22Rv1 (cell line): Measurements from ENCODE around the gene ACADS.

Source experiments
- ZFX ChIP-seq: fragments of 450-650 bp; IDR thresholded peaks from 2 replicates; pipeline ENCODE4 v1.6.1; 2017; ENCODE audit warnings: antibody characterized with exemption, borderline replicate concordance
- TF ChIP-seq, protein P1 (sequence below): fragments of 450-650 bp; IDR thresholded peaks from 2 replicates; pipeline ENCODE4 v1.5.1; 2017; ENCODE audit warnings: mild to moderate bottlenecking

DNA sequence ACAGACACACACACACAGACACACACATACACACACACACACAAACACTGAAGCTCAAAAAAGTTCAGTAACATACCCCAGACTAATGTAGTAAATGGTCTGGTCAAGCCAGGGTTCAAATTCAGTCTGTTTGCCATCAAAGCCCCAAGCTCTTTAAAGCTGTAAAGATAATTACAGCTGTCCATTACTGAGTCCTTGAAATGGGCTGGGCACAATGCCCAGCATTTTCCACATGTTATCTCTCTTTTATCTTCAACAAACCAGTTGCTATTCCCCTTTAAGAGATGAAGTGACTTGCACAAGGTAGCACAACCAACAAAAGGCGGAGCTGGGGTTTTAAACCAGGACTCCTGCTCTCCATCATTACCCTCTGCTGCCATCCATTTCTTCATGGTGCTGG lies 23.0 kb upstream of the ACADS start:
- TF ChIP-seq, protein P1, sequence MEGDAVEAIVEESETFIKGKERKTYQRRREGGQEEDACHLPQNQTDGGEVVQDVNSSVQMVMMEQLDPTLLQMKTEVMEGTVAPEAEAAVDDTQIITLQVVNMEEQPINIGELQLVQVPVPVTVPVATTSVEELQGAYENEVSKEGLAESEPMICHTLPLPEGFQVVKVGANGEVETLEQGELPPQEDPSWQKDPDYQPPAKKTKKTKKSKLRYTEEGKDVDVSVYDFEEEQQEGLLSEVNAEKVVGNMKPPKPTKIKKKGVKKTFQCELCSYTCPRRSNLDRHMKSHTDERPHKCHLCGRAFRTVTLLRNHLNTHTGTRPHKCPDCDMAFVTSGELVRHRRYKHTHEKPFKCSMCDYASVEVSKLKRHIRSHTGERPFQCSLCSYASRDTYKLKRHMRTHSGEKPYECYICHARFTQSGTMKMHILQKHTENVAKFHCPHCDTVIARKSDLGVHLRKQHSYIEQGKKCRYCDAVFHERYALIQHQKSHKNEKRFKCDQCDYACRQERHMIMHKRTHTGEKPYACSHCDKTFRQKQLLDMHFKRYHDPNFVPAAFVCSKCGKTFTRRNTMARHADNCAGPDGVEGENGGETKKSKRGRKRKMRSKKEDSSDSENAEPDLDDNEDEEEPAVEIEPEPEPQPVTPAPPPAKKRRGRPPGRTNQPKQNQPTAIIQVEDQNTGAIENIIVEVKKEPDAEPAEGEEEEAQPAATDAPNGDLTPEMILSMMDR, result no peak
- no peak for TF ChIP-seq ZFX
